Measurements from ENCODE around the gene TNP1.

The TNP1 gene

DNA sequence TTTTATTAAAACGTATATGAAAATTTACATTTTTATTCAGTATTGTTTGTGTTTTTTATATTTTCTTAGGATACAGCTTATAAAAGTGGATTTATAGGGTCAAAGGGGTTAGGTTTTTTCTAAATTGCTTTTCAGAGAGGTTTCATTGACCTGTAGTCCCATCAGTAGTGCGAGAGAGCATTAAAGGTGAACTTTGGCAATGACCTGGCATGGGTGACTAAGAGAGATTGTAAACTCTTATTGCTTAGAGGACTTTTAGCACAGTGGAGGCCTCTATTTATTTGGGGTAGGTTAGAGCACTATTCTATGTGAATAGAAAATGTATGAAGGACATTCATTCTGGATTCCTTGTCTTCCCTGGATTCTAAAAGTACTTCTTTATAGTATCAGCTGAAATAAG is 16.0 kb upstream of the TNP1 start:
- no peak for DNase-seq (ENCODE audit: low spot score)
- FAIRE-seq = no peak

GRCh38 chr2:216873573-216873972 is 13.7 kb upstream of the TNP1 start:
- DNase-seq (ENCODE audit: low spot score) (no peak), FAIRE-seq (no peak)

GRCh38 chr2:216872624-216873023 is 12.8 kb upstream of the TNP1 start:
- no peak for FAIRE-seq
- no peak for DNase-seq (ENCODE audit: low spot score)

DNA sequence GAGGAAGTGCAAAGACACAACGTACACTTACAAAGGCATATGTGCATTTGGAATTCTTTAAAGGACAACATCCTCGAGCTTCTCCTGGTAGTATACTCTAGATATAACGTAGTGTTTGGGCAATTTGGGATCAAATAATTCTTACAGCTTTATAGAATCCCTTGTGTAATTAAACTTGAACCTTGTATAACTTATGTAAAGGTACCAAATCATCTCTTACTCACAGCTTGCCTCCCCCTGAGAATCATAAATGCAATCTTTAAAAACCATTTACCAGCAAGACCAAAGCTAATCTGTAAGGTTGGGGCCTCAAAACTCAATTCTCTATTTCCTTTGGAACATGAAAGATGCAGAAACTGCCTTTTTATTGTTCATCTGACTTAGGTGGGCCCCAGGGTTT is 12.2 kb upstream of the TNP1 start:
- no peak for DNase-seq (ENCODE audit: low spot score)
- no peak for FAIRE-seq

- no peak for FAIRE-seq
- no peak for DNase-seq (ENCODE audit: low spot score)
These were observed 11.6 kb upstream of the TNP1 start for GRCh38 chr2:216871333-216871934.

DNA sequence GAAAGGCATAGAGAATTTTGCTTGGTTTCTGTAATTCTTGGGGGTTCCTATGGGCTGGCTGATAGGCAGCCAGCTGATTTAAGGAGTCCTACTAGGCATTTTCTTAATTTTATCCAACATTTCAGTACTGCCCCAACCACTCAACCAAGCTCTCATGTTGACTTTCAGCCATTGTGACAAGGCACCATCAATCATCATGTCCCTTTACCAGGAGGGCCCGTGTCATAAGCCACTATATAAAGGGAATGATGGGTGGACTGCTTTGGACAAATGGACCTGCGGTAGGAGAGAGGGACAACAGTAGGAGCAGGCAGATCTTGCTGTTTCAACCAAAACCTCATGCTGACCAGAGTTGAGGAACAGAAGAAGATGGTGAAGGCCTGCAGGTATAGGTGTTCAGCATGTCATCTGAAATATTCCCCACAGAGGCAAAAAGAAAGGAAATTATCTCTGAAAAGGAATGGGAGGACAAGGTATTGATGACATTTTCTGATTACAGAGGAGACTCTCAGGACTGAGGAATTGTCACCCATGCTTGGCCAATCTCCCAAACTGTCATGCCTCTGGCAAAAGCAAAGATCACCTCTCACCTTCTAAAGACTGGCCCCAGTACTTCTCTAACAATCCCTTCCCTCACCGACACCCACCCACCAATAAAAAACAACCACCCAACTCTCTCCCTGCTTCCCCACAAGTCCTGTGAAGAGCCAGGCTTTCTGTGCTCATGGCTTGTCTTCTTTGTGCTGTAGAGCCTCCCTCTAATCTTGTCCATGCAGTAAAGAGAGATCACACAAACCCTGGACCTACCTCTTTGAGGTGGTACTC is 10.9 kb upstream of the TNP1 start:
- FAIRE-seq = no peak

GRCh38 chr2:216866515-216867095 is 6.7 kb upstream of the TNP1 start:
- no peak for FAIRE-seq
- no peak for DNase-seq (ENCODE audit: low spot score)

More for the DNA sequence above, 10.9 kb upstream of the TNP1 start:
- DNase-seq (ENCODE audit: low spot score) = no peak

DNA sequence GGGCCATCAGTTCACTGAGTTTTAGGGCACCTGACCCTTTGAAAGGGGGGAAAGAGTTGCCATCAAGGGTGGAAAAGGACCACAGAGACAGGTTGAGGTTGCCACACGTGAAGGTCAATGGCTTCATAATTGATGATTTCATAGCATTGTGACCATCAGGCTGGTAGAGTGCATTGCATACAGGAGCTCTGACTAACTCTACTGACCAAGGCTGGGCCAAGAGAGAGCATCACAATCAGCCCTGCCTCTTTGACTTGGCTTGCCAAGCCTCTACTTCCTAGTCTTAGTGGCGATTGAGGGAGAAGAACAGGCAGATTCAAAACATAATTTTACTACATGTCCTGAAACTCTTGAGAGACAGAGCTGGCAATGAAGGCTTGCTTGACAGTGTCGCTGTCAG is 5.8 kb upstream of the TNP1 start:
- FAIRE-seq (no peak), DNase-seq (ENCODE audit: low spot score) (no peak)

DNA sequence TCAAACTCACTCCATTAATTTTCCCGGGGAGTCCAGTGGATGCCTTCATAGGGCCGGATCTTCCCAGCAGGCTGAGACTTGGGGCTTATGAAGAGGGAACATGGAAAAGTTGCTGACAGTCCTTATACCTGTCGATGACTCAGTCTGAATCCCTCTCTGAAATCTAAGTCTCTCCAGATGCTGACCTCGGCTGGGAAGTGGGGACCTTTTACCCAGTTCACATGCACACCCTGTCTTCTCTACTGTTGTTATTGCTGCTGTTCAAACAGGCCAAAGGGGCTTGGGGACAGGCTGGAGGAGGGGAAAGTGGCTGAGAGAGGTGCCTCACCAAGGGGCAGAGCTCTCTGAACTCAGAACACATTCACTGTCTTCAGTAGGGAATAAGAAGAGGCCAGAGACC is 4.1 kb upstream of the TNP1 start:
- DNase-seq (ENCODE audit: low spot score) = no peak
- no peak for FAIRE-seq

DNA sequence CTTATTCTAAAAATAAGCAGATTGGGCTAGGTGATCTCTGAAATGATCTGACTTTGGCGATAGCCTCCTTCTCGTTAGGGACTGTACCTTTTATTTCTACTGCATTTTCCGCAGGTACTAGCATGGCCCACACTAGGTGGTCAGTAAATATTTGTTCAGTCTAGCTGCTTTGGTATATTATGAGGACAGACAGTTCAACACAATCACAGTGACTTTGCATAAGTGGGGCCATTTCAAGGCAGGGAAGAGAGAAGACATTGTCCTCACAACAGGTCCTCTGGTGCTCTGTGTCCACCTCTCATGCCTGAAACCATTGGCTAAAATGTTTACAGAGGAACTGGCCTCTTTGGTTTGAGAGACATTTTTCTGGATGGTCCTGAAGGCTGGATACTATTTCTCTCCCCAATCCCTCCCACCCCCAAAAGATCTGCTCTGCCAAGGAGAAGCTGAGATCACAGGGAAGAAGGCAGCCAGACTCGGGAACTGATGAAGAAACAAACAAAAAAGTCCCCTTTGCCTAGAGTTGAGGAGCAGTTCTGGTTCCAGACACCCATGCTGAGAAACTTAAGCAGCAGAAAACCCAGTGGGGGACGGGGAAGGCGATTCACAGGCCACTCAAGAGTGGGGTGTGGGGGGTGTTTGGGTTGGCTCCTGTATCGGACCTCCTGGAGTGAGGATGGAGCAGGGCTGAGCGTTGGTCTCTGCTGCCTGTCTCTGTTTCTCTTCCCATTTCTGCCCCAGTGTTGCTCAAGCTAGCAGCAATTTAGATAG is 2.9 kb upstream of the TNP1 start:
- DNase-seq (ENCODE audit: low spot score) = no peak
- FAIRE-seq = no peak

DNA sequence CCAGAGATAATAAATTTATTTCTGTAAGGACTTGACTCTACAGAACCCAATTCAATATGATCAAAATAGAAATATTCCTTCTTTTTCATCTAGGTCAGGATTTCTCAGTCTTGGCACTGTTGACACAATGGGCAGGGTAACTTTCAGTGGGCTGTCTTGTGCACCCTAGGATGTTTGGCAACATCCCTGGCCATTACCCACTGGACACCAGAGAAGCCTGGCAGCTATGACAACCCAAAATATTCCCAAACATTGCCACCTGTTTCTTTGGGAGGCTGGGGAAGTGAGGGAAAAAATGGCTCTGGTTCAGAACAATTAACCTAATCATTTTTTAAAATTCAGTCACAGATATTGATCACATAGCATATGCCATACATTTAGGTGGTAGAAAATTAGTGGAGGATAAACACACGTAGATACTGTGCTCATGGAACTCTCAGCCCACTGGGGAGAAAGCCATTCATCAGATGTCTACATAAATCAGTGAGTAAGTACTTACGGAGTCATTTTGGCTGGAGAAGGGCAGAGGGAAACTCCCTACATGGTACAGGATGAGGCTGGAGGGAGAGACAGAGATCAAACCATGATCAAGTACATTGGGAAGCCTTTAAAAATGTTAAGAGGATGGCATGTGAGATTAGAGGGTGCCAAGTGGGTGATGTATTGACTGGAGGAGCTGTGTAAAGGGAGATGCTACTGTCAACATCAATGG is 718 bp upstream of the TNP1 start:
- FAIRE-seq (no peak), DNase-seq (ENCODE audit: low spot score) (no peak)

DNA sequence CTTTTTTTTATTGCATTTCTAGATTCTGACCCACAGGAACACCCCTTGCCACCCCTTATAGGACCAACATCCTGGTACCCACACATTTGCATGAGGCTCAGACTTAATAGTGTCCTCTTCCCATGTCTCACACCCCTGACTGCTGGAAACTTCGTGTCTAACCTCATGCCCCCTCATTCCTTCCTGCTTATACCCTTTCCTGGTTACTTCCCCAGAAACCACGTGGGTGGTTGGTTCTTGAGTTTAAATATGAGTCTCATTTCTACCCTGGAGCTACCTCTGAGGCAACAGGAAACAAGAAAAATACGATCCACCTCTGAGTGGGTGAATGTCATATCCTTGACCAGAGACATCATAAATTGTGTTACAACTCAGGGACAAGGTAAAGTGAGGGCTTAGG is 1.6 kb downstream of the TNP1 start:
- FAIRE-seq (no peak), DNase-seq (ENCODE audit: low spot score) (no peak)

DNA sequence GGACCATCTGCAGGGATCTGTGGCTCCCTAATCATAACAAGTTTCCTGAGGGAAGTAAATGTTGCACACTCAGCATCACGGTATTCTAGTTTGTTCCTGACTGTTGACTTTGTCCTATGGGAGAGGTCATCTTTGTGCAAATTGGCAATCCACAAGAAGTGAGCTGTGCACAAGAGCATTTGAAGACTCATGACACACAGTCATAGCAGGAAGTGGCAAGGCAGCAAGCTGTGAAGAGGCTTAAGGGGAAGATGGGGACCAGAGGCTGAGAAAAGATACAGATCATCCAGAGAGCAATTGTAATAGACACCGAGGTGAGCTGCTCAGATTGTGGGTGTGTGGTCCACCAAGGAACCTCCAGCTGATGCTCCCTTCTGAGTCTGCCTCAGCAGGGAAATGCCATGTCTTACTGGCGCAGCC is 2.7 kb downstream of the TNP1 start:
- DNase-seq (ENCODE audit: low spot score) (no peak), FAIRE-seq (no peak)

DNA sequence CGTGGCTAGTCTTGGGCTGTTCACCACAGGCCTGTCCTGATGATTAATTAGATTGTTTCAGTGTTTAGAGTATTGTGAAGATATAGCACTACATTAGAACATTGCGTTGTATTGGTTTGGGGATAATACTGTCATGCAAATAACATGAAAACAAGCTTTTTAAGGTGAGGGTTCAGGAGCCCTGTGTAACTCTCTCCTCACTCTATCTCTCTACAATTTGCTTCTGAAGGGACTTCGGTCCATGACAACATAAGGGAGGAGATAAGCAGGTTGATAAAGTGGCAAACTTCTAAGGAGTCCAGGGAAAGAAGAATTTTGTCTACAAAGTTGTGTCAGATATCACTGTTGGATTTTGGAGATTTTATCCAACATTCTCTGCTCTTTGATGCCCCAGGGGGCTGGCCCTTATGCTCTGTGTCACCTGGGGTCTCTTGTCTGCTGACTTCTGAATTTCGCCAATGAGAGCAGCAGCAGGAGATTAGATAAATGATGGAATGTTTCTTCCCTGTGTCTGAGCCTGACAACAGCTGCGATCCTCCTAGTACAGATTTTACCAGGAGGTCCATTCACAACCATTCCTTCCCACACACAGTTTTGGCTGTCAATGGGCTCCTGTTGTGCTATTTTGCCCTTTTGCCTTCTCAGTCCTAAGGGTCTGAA is 3.3 kb downstream of the TNP1 start:
- DNase-seq (ENCODE audit: low spot score) = no peak
- FAIRE-seq = no peak

GRCh38 chr2:216855605-216856004 is 4.3 kb downstream of the TNP1 start:
- DNase-seq (ENCODE audit: low spot score) (no peak), FAIRE-seq (no peak)

DNA sequence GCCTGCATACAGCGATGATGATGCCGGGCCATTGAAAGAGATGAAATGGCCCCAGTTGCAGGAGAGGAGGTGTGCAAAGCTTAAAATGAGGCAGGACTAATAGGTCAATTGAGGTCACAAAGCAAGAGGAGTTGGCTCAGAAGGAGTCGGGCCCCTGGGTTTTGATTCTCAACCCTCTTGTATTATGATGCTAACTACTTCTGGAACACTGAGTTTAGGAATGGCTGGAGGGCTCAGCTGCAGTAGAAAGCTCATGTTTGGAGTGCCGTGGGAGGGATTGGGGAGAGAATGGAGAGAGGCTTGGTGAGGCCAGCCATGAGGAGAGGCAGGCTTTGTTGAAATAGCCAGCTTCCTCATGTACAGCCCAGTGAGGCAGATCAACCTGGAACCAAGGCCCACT is 4.8 kb downstream of the TNP1 start:
- DNase-seq (ENCODE audit: low spot score) (no peak), FAIRE-seq (no peak)

DNA sequence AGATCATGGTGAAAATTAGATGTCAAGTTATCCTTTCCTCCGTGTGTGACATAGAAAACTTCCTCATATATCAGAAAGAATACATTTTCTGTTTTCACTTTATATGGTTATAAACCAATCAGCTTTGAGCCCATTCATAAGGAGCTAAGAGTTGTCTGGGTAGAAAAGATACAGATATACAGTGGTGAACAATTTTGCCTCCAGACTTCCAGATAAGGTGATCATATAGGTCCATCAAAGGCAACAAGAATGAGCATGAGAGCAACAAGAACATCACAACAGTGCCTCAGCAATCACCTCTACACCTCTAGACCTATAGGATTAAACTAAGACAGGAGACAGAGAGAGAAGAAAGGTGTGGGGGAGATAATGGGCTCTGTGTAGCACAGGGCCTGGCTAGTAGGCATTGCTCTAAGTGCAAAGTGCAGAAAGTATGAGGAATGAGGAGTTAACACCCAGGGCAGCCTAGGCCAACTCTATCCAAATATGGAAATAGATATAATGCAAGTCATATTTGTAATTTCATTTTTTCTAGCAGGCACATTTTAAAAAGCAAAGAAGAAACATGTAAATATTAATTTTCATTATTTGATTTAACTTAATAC is 8.3 kb downstream of the TNP1 start:
- DNase-seq (ENCODE audit: low spot score) (no peak), FAIRE-seq (no peak)

GRCh38 chr2:216850665-216851322 is 9.1 kb downstream of the TNP1 start:
- FAIRE-seq = no peak
- DNase-seq (ENCODE audit: low spot score) = no peak

DNA sequence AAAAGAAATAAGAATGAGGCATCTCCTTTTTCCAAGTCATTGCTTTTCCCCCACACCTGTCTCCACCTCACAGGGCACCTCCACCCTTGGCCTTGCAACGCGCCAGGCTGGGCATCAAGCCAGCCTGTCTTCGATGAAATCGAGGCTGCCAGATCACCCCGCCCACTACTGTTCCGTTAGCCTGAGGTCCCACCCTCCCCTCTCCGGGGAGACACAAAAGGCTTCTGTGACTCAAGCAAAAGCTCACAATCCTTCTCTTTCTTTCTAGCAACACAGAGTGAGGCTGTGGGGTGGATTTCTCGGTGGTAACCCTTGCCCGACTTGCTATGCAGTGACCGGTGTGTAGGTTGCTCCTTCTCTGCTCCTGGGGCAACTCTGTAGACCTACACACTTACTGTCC is 9.9 kb downstream of the TNP1 start:
- DNase-seq (ENCODE audit: low spot score) = peak; percentile 73
- no peak for FAIRE-seq

GRCh38 chr2:216845426-216845825 is 14.4 kb downstream of the TNP1 start:
- no peak for DNase-seq (ENCODE audit: low spot score)
- FAIRE-seq = no peak
